HUES6 (cell line): ENCODE results near the gene LRIG1.

Experiments
- H3K27ac ChIP-seq: 2 replicates; pipeline ENCODE4 v1.7.0; 2013; ENCODE audit warnings: low read depth, mild to moderate bottlenecking, low read length, inconsistent platforms
- H3K27me3 ChIP-seq: 2 replicates; pipeline ENCODE4 v1.6.1; 2013; ENCODE audit warnings: low read length; ENCODE audit not compliant: control insufficient read depth, insufficient read depth
- H3K36me3 ChIP-seq: 2 replicates; pipeline ENCODE4 v1.6.1; 2013; ENCODE audit warnings: low read length; ENCODE audit not compliant: control insufficient read depth, insufficient read depth
- H3K4me1 ChIP-seq: 2 replicates; pipeline ENCODE4 v1.6.1; 2013; ENCODE audit warnings: low read length; ENCODE audit not compliant: control insufficient read depth, insufficient read depth
- H3K4me3 ChIP-seq: 2 replicates; pipeline ENCODE4 v1.5.1; 2013; ENCODE audit warnings: low read depth, low read length
- H3K9ac ChIP-seq: one replicate; pipeline ENCODE4 v1.6.1; 2013; ENCODE audit warnings: mild to moderate bottlenecking, low read length
- H3K9me3 ChIP-seq: 2 replicates; pipeline ENCODE4 v1.6.1; 2013; ENCODE audit warnings: low read depth, low read length; ENCODE audit not compliant: control insufficient read depth, insufficient read depth

The LRIG1 gene

GRCh38 chr3:66362541-66362941 lies 138.3 kb downstream of the LRIG1 start:
- Histone ChIP-seq H3K9me3 (no peaks in the 10 kb centered on the region), H3K9ac (no peak overlapping the region), H3K4me1 (peaks cover 20% of the 10 kb centered on the region), H3K27me3 (no peaks in the 10 kb centered on the region), H3K27ac (no peak overlapping the region), H3K4me3 (no peak overlapping the region), H3K36me3 (no peaks in the 10 kb centered on the region)

GRCh38 chr3:66361356-66361755 lies 139.5 kb downstream of the LRIG1 start:
- Histone ChIP-seq H3K27ac (no peak overlapping the region), H3K9me3 (no peaks in the 10 kb centered on the region), H3K27me3 (no peaks in the 10 kb centered on the region), H3K4me1 (peaks cover 20% of the 10 kb centered on the region), H3K9ac (no peak overlapping the region), H3K36me3 (no peaks in the 10 kb centered on the region), H3K4me3 (no peak overlapping the region)

- no peak overlapping the region for H3K4me3 ChIP-seq
- H3K27me3 ChIP-seq: no peaks in the 10 kb centered on the region
- no peaks in the 10 kb centered on the region for H3K9me3 ChIP-seq
- no peak overlapping the region for H3K27ac ChIP-seq
- peaks cover 7% of the 10 kb centered on the region; the same call in 1 of the 2 replicates for H3K4me1 ChIP-seq
- H3K9ac ChIP-seq: no peak overlapping the region
- H3K36me3 ChIP-seq: no peaks in the 10 kb centered on the region
These were observed 144.8 kb downstream of the LRIG1 start for GRCh38 chr3:66355997-66356396.

DNA sequence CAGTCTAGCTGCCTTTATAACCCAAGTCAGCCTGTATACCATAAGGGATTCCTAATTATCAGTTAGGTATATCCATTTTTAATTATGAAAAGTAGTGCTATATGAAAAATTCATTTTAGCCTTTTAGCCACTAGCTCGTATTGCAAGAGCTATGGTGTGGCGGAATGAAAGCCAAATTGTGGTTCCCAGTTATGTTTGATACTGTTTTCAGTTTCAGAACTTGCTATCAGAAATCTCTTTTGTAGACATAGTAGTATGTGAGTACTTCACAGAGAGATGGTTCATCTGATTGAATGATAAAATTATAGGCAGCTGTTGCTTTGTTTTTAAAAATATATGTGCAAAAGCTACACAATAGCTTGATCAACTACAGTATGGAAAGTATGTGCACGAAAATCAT lies 145.4 kb downstream of the LRIG1 start:
- Histone ChIP-seq H3K36me3 (no peaks in the 10 kb centered on the region), H3K4me3 (no peak overlapping the region), H3K4me1 (peaks cover 7% of the 10 kb centered on the region; the same call in 1 of the 2 replicates), H3K27me3 (no peaks in the 10 kb centered on the region), H3K9ac (no peak overlapping the region), H3K27ac (no peak overlapping the region), H3K9me3 (no peaks in the 10 kb centered on the region)

DNA sequence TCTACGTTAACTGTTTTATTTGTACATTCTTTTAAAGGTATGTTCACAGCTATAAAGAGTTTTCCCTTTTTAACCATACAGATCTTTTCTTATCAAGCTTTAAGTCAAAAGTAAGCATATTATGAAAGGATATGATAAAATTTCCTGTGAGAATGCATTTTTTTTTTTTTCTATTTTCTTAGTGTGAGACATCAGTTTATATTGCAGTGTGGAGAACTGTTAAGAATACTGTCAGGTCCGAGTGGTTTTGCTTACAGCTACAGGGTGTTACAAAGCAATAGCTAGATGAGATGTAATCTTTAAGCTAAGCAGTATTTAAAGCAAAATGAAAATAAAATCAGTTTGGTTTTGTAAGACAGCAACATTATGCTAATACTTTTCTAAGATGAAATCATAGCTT lies 146.8 kb downstream of the LRIG1 start:
- H3K4me3 ChIP-seq: no peak overlapping the region
- no peak overlapping the region for H3K27ac ChIP-seq
- H3K27me3 ChIP-seq: no peaks in the 10 kb centered on the region
- H3K9ac ChIP-seq: no peak overlapping the region
- no peaks in the 10 kb centered on the region for H3K36me3 ChIP-seq
- peaks cover 7% of the 10 kb centered on the region; the same call in 1 of the 2 replicates for H3K4me1 ChIP-seq
- H3K9me3 ChIP-seq: no peaks in the 10 kb centered on the region

GRCh38 chr3:66353530-66353929 lies 147.3 kb downstream of the LRIG1 start:
- Histone ChIP-seq H3K4me1 (peaks cover 7% of the 10 kb centered on the region; the same call in 1 of the 2 replicates), H3K9me3 (no peaks in the 10 kb centered on the region), H3K9ac (no peak overlapping the region), H3K4me3 (no peak overlapping the region), H3K27me3 (no peaks in the 10 kb centered on the region), H3K27ac (no peak overlapping the region), H3K36me3 (no peaks in the 10 kb centered on the region)

DNA sequence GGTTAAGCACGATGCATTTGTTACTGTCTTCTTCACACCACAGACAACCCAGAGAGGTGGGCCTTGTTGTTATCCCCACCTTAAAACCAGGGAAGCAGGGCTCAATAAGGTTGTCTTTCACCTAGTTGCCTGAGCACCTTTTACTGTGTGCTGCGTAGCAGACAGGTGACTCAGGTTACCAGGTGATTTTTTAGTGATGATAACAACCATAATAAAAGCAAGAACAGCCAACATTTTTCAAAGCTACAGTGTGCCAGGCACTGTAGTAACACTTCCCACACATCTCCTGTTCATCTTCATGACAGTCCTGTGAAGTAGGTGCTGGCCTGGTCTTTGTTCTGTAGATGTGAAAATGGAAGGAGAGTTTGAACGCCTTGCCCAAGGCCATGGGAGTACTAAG lies 147.8 kb downstream of the LRIG1 start:
- Histone ChIP-seq H3K9me3 (no peaks in the 10 kb centered on the region), H3K4me1 (peaks cover 7% of the 10 kb centered on the region; the same call in 1 of the 2 replicates), H3K27me3 (no peaks in the 10 kb centered on the region), H3K9ac (no peak overlapping the region), H3K27ac (no peak overlapping the region), H3K36me3 (no peaks in the 10 kb centered on the region), H3K4me3 (no peak overlapping the region)

GRCh38 chr3:66350601-66351000 lies 150.2 kb downstream of the LRIG1 start:
- Histone ChIP-seq H3K9me3 (no peaks in the 10 kb centered on the region), H3K9ac (no peak overlapping the region), H3K27ac (no peak overlapping the region), H3K36me3 (no peaks in the 10 kb centered on the region), H3K4me3 (no peak overlapping the region), H3K27me3 (no peaks in the 10 kb centered on the region), H3K4me1 (peaks cover 7% of the 10 kb centered on the region; the same call in 1 of the 2 replicates)

GRCh38 chr3:66348704-66349103 lies 152.1 kb downstream of the LRIG1 start:
- Histone ChIP-seq H3K36me3 (no peaks in the 10 kb centered on the region), H3K27ac (no peak overlapping the region), H3K27me3 (no peaks in the 10 kb centered on the region), H3K9me3 (no peaks in the 10 kb centered on the region), H3K4me3 (no peak overlapping the region), H3K4me1 (peaks cover 13% of the 10 kb centered on the region), H3K9ac (no peak overlapping the region)

GRCh38 chr3:66344848-66345578 lies 155.8 kb downstream of the LRIG1 start:
- Histone ChIP-seq H3K27me3 (no peaks in the 10 kb centered on the region), H3K36me3 (no peaks in the 10 kb centered on the region), H3K27ac (no peak overlapping the region), H3K9me3 (no peaks in the 10 kb centered on the region), H3K4me1 (peaks cover 8% of the 10 kb centered on the region), H3K4me3 (no peak overlapping the region), H3K9ac (no peak overlapping the region)

DNA sequence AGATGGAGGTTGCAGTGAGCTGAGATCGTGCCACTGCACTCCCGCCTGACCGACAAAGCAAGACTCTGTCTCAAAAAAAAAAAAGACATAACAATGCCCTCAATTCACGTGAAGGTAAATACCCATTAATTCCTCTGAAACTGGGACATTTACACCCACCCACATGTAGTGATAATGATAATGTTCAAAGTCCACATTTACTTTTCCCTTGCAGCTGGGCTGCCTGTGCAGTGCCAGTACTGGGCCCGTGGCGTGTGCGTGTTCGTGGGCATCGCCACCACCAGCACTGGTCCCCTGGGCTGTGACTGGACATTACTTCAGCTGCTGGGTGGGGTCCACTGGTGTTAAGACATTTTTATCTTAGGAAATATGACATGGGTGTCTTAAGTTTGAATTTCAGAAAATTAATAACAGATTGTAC lies 156.4 kb downstream of the LRIG1 start:
- no peak overlapping the region for H3K27ac ChIP-seq
- no peaks in the 10 kb centered on the region for H3K36me3 ChIP-seq
- no peaks in the 10 kb centered on the region for H3K27me3 ChIP-seq
- no peaks in the 10 kb centered on the region for H3K9me3 ChIP-seq
- H3K4me1 ChIP-seq: peaks cover 8% of the 10 kb centered on the region
- no peak overlapping the region for H3K9ac ChIP-seq
- H3K4me3 ChIP-seq: no peak overlapping the region
